IMR-90 (cell line): ENCODE measurements around the gene FCHSD2. TPM values are rescaled to one million over a fixed set of nuclear protein-coding genes. Genes with fewer than 3 reads are reported as not detected.

Experiments used
- ATAC-seq: fragments of 200-7000 bp; cut with Tn5 transposase; 2 replicates; pipeline ENCODE4 v1.9.1; 2020; ENCODE audit warnings: low read depth, mild to moderate bottlenecking, moderate library complexity
- BruUV-seq: library from RNA; stranded (reverse); fragments of 400-500 nt; replicated peaks from 2 replicates; lab custom pipeline; 2021; lab: Mats Ljungman, UMichigan
- CTCF ChIA-PET: fragments of 300-600 bp; formaldehyde crosslinking; extraction: SDS; loops from one replicate; lab custom pipeline; 2021; ENCODE audit warnings: antibody characterized with exemption; lab: Yijun Ruan, JAX
- POLR2A ChIA-PET: fragments of 300-600 bp; sonication (Branson Sonifier 250); formaldehyde crosslinking; loops from one replicate; lab custom pipeline; 2022; ENCODE audit warnings: antibody characterized with exemption; ENCODE audit not compliant: unreplicated experiment; lab: Charles Lee
- DNase-seq: peaks from one replicate; pipeline ENCODE4 v3.0.0; 2013
- H2AFZ ChIP-seq: replicated peaks from 2 replicates; pipeline ENCODE3; 2013; ENCODE audit warnings: low read length, mild to moderate bottlenecking; ENCODE audit not compliant: poor library complexity
- H2AK5ac ChIP-seq: 2 replicates; pipeline ENCODE4 v1.6.1; 2013; ENCODE audit warnings: low read depth, low read length, inconsistent platforms
- H2AK9ac ChIP-seq: replicated peaks from 2 replicates; pipeline ENCODE3; 2013; ENCODE audit warnings: mild to moderate bottlenecking, low read depth, low read length, moderate library complexity; ENCODE audit not compliant: poor library complexity
- H2BK120ac ChIP-seq: 2 replicates; pipeline ENCODE4 v1.6.1; 2013; ENCODE audit warnings: low read depth, low read length, inconsistent platforms
- H2BK15ac ChIP-seq: 3 replicates; pipeline ENCODE4 v1.6.1; 2013; ENCODE audit warnings: low read depth, low read length, inconsistent platforms
- H2BK20ac ChIP-seq: 2 replicates; pipeline ENCODE4 v1.6.1; 2013; ENCODE audit warnings: low read depth, mild to moderate bottlenecking, inconsistent platforms, low read length, moderate library complexity
- H2BK5ac ChIP-seq: 2 replicates; pipeline ENCODE4 v1.6.1; 2013; ENCODE audit warnings: mild to moderate bottlenecking, low read depth, low read length, inconsistent platforms; ENCODE audit not compliant: poor library complexity, severe bottlenecking
- H3K14ac ChIP-seq: replicated peaks from 2 replicates; pipeline ENCODE4 v1.6.1; 2013; ENCODE audit warnings: low read depth, low read length, inconsistent platforms
- H3K18ac ChIP-seq: 2 replicates; pipeline ENCODE4 v1.6.1; 2013; ENCODE audit warnings: low read depth, low read length, control low read depth
- H3K23ac ChIP-seq: 2 replicates; pipeline ENCODE4 v1.6.1; 2013; ENCODE audit warnings: low read depth, low read length, inconsistent platforms
- H3K27ac ChIP-seq: 2 replicates; pipeline ENCODE4 v1.5.1; 2013; ENCODE audit warnings: mild to moderate bottlenecking, control low read depth, low read length; ENCODE audit not compliant: insufficient read depth
- H3K27me3 ChIP-seq: 2 replicates; pipeline ENCODE4 v1.6.1; 2013; ENCODE audit warnings: low read length; ENCODE audit not compliant: control insufficient read depth, insufficient read depth
- H3K36me3 ChIP-seq: 2 replicates; pipeline ENCODE4 v1.6.1; 2013; ENCODE audit warnings: low read length, mixed read lengths; ENCODE audit not compliant: control insufficient read depth, insufficient read depth
- H3K4ac ChIP-seq: 2 replicates; pipeline ENCODE4 v1.6.1; 2013; ENCODE audit warnings: low read depth, low read length, inconsistent platforms
- H3K4me1 ChIP-seq: 2 replicates; pipeline ENCODE4 v1.6.1; 2013; ENCODE audit warnings: low read length, mixed read lengths; ENCODE audit not compliant: control insufficient read depth, insufficient read depth
- H3K4me2 ChIP-seq: 2 replicates; pipeline ENCODE4 v1.6.1; 2013; ENCODE audit warnings: low read depth, mild to moderate bottlenecking, control low read depth, low read length, moderate library complexity
- H3K4me3 ChIP-seq: 2 replicates; pipeline ENCODE4 v1.5.1; 2013; ENCODE audit warnings: low read depth, mild to moderate bottlenecking, control low read depth, low read length, moderate library complexity; ENCODE audit not compliant: insufficient read depth
- H3K56ac ChIP-seq: 2 replicates; pipeline ENCODE4 v1.6.1; 2013; ENCODE audit warnings: low read length, inconsistent platforms; ENCODE audit not compliant: insufficient read depth; ENCODE audit errors: extremely low read depth
- H3K79me1 ChIP-seq, 2 experiments: 2 replicates each; pipeline ENCODE4 v1.6.1; 2013; ENCODE audit warnings: low read length in 2 of 2, inconsistent platforms in 1 of 2, low read depth in 1 of 2
- H3K9ac ChIP-seq: 2 replicates; pipeline ENCODE4 v1.6.1; 2013; ENCODE audit warnings: low read depth, low read length, control low read depth
- H3K9me1 ChIP-seq: 2 replicates; pipeline ENCODE4 v1.6.1; 2013; ENCODE audit warnings: low read length, inconsistent platforms; ENCODE audit not compliant: insufficient read depth
- H3K9me3 ChIP-seq: 2 replicates; pipeline ENCODE4 v1.6.1; 2013; ENCODE audit warnings: low read length; ENCODE audit not compliant: control insufficient read depth, insufficient read depth
- H4K20me1 ChIP-seq: 2 replicates; pipeline ENCODE4 v1.6.1; 2013; ENCODE audit warnings: low read length, inconsistent platforms; ENCODE audit not compliant: insufficient read depth
- H4K5ac ChIP-seq: 2 replicates; pipeline ENCODE4 v1.6.1; 2013; ENCODE audit warnings: mild to moderate bottlenecking, low read depth, low read length, control low read depth
- H4K8ac ChIP-seq, 2 experiments: 2 replicates each; pipeline ENCODE4 v1.6.1; 2013; ENCODE audit warnings: low read depth in 2 of 2, low read length in 2 of 2, control low read depth in 1 of 2, inconsistent platforms in 1 of 2
- H4K91ac ChIP-seq: 2 replicates; pipeline ENCODE4 v1.6.1; 2013; ENCODE audit warnings: low read depth, low read length, inconsistent platforms; ENCODE audit not compliant: insufficient read depth
- BHLHE40 ChIP-seq: fragments of 150-350 bp; IDR thresholded peaks from 2 replicates; pipeline ENCODE4 v1.6.1; 2016; ENCODE audit warnings: mild to moderate bottlenecking, low read depth, low read length
- CHD1 ChIP-seq: IDR thresholded peaks from 2 replicates; pipeline ENCODE4 v1.6.1; 2012; ENCODE audit warnings: low read depth, low read length, improper control_type of control experiment
- FOS ChIP-seq: fragments of 150-350 bp; IDR thresholded peaks from 2 replicates; pipeline ENCODE4 v1.6.1; 2016; ENCODE audit warnings: low read depth, low read length
- MAFK ChIP-seq: IDR thresholded peaks from 2 replicates; pipeline ENCODE4 v1.6.1; 2012; ENCODE audit warnings: low read depth, low read length, improper control_type of control experiment
- MAZ ChIP-seq: IDR thresholded peaks from 2 replicates; pipeline ENCODE4 v1.6.1; 2012; ENCODE audit warnings: low read depth, mild to moderate bottlenecking, low read length, improper control_type of control experiment, moderate library complexity, borderline replicate concordance
- MXI1 ChIP-seq: IDR thresholded peaks from 2 replicates; pipeline ENCODE4 v1.6.1; 2012; ENCODE audit warnings: low read depth, mild to moderate bottlenecking, low read length, moderate library complexity, borderline replicate concordance
- NFE2L2 ChIP-seq: fragments of 150-350 bp; IDR thresholded peaks from 2 replicates; pipeline ENCODE4 v1.6.1; 2016; ENCODE audit warnings: low read depth, mild to moderate bottlenecking, low read length
- POLR2A ChIP-seq: IDR thresholded peaks from 2 replicates; pipeline ENCODE4 v1.6.1; 2012; ENCODE audit warnings: mild to moderate bottlenecking, low read depth, low read length
- RAD21 ChIP-seq: IDR thresholded peaks from 2 replicates; pipeline ENCODE4 v1.6.1; 2012; ENCODE audit warnings: low read length, improper control_type of control experiment
- RCOR1 ChIP-seq: IDR thresholded peaks from 2 replicates; pipeline ENCODE4 v1.6.1; 2012; ENCODE audit warnings: mild to moderate bottlenecking, low read length, improper control_type of control experiment; ENCODE audit not compliant: insufficient replicate concordance
- RFX5 ChIP-seq: IDR thresholded peaks from 2 replicates; pipeline ENCODE4 v1.8.0; 2012; ENCODE audit warnings: low read depth, mild to moderate bottlenecking, low read length, moderate library complexity
- SMC3 ChIP-seq: fragments of 150-350 bp; IDR thresholded peaks from 2 replicates; pipeline ENCODE4 v1.6.1; 2016; ENCODE audit warnings: low read depth, mild to moderate bottlenecking, antibody characterized with exemption, low read length, moderate library complexity
- WGBS, 2 experiments: methylation state at CpG; one replicate each; pipeline versions ENCODE4 v1.1.5 to v1.1.7; 2013; ENCODE audit warnings: missing lambda C conversion rate in 2 of 2; ENCODE audit not compliant: insufficient read length in 1 of 2; ENCODE audit errors: extremely low coverage in 2 of 2; 5-methylcytosine and 5-hydroxymethylcytosine counted together
- dilution Hi-C: fragments of 300-500 bp; cut with HindIII; formaldehyde crosslinking; loops from one replicate; pipeline ENCODE4 v1.14.3; 2018; ENCODE audit warnings: low sequenced_read_pairs; ENCODE audit not compliant: unreplicated experiment
- in situ Hi-C: fragments of 300-500 bp; cut with MboI; formaldehyde crosslinking; loops from 3 replicates; pipeline ENCODE4 v1.14.3; 2019; ENCODE audit warnings: low sequenced_read_pairs, inconsistent platforms, mixed read lengths
- intact Hi-C: fragments of 100-400 bp; cut with micrococcal nuclease; formaldehyde crosslinking; loops from 2 replicates; pipeline ENCODE4 v1.10.0; 2022
- polyA plus RNA-seq, 3 experiments: library from polyadenylated mRNA; depleted of rRNA; stranded (reverse); fragments of >200 nt; gene quantifications; 2 replicates each; pipeline ENCODE4 v1.2.3, GENCODE V29; 2012; ENCODE audit warnings: low replicate concordance in 1 of 3
- total RNA-seq: library from RNA; depleted of rRNA; stranded (reverse); fragments of >200 nt; gene quantifications from 2 replicates; pipeline ENCODE4 v1.2.3, GENCODE V29; 2012
- TF ChIP-seq, protein P1 (sequence below): fragments of 150-350 bp; IDR thresholded peaks from 2 replicates; pipeline ENCODE4 v1.6.1; 2016; ENCODE audit warnings: low read depth, mild to moderate bottlenecking, low read length, moderate library complexity, borderline replicate concordance
- TF ChIP-seq, protein P2 (sequence below): conservative IDR thresholded peaks from 2 replicates; pipeline ENCODE4 v1.5.1; 2012; ENCODE audit warnings: mild to moderate bottlenecking, low read depth, low read length, improper control_type of control experiment
- TF ChIP-seq, protein P3 (sequence below): fragments of 150-350 bp; IDR thresholded peaks from 2 replicates; pipeline ENCODE4 v1.6.1; 2017; ENCODE audit warnings: mild to moderate bottlenecking, antibody characterized with exemption, low read length, low read depth

Gene FCHSD2
- total and polyA plus RNA-seq, 2 of the 4 experiments (the other 2 are of a cell fraction): 5.9 to 18.7 TPM

GRCh38 chr11:73189723-73190556, 47.8 kb upstream of the FCHSD2 start:
- no peak overlapping the region for H3K56ac ChIP-seq
- no peaks in the 10 kb centered on the region for H4K20me1 ChIP-seq
- dilution Hi-C loops: no loop called here
- H3K4ac ChIP-seq: no peak overlapping the region
- H3K4me2 ChIP-seq: no peak overlapping the region
- H3K9me1 ChIP-seq: peaks cover 17% of the 10 kb centered on the region
- ChIA-PET POLR2A (no interaction called here), CTCF (interaction anchor here (0.7 kb wide), 1 partner anchor 10 kb away, joined by 3 read pairs; no protein-coding TSS in a partner anchor)
- H2BK15ac ChIP-seq: no peak overlapping the region
- ATAC-seq: no peak
- no peak overlapping the region for H3K14ac ChIP-seq
- no peak overlapping the region for H3K27ac ChIP-seq
- peaks cover 5% of the 10 kb centered on the region; the same call in 1 of the 2 replicates for H3K27me3 ChIP-seq
- no peak overlapping the region for H2AK9ac ChIP-seq
- WGBS, 2 experiments: 45% methylated on average over 2 of the region's 5 CpGs; no CpG with 5 or more reads in 1 of the 2 experiments
- H3K9me3 ChIP-seq: no peaks in the 10 kb centered on the region
- no peaks in the 10 kb centered on the region for H3K36me3 ChIP-seq
- BruUV-seq: no TSS peak
- H2BK20ac ChIP-seq: no peak overlapping the region
- H3K4me3 ChIP-seq: no peak overlapping the region
- H3K18ac ChIP-seq: no peak overlapping the region
- peaks cover 7% of the 10 kb centered on the region for H3K4me1 ChIP-seq
- no peak overlapping the region for H4K8ac ChIP-seq
- H3K9ac ChIP-seq: no peak overlapping the region
- in situ Hi-C loops: loop anchor here (5.0 kb wide), 1 partner anchor 97 kb away; no protein-coding TSS in a partner anchor
- H2BK5ac ChIP-seq: no peak overlapping the region
- H3K23ac ChIP-seq: no peak overlapping the region
- DNase-seq: no peak
- intact Hi-C loops: no loop called here
- H2BK120ac ChIP-seq: no peak overlapping the region
- no peaks in the 10 kb centered on the region for H3K79me1 ChIP-seq
- no peak overlapping the region for H4K5ac ChIP-seq
- H2AFZ ChIP-seq: peak overlapping the region; percentile 56
- H4K91ac ChIP-seq: no peak overlapping the region
- no peak overlapping the region for H2AK5ac ChIP-seq
- TF ChIP-seq NFE2L2: no peak
- TF ChIP-seq RCOR1: no peak
- no peak for TF ChIP-seq SMC3
- TF ChIP-seq, protein P1, sequence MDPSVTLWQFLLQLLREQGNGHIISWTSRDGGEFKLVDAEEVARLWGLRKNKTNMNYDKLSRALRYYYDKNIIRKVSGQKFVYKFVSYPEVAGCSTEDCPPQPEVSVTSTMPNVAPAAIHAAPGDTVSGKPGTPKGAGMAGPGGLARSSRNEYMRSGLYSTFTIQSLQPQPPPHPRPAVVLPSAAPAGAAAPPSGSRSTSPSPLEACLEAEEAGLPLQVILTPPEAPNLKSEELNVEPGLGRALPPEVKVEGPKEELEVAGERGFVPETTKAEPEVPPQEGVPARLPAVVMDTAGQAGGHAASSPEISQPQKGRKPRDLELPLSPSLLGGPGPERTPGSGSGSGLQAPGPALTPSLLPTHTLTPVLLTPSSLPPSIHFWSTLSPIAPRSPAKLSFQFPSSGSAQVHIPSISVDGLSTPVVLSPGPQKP: no peak
- no peak for TF ChIP-seq POLR2A
- TF ChIP-seq, protein P2, sequence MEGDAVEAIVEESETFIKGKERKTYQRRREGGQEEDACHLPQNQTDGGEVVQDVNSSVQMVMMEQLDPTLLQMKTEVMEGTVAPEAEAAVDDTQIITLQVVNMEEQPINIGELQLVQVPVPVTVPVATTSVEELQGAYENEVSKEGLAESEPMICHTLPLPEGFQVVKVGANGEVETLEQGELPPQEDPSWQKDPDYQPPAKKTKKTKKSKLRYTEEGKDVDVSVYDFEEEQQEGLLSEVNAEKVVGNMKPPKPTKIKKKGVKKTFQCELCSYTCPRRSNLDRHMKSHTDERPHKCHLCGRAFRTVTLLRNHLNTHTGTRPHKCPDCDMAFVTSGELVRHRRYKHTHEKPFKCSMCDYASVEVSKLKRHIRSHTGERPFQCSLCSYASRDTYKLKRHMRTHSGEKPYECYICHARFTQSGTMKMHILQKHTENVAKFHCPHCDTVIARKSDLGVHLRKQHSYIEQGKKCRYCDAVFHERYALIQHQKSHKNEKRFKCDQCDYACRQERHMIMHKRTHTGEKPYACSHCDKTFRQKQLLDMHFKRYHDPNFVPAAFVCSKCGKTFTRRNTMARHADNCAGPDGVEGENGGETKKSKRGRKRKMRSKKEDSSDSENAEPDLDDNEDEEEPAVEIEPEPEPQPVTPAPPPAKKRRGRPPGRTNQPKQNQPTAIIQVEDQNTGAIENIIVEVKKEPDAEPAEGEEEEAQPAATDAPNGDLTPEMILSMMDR: no peak
- TF ChIP-seq MXI1: no peak
- no peak for TF ChIP-seq RAD21
- no peak for TF ChIP-seq MAZ
- TF ChIP-seq CHD1: no peak
- no peak for TF ChIP-seq MAFK
- TF ChIP-seq, protein P3, sequence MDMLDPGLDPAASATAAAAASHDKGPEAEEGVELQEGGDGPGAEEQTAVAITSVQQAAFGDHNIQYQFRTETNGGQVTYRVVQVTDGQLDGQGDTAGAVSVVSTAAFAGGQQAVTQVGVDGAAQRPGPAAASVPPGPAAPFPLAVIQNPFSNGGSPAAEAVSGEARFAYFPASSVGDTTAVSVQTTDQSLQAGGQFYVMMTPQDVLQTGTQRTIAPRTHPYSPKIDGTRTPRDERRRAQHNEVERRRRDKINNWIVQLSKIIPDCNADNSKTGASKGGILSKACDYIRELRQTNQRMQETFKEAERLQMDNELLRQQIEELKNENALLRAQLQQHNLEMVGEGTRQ: no peak
- TF ChIP-seq RFX5: no peak
- no peak for TF ChIP-seq FOS
- TF ChIP-seq BHLHE40: no peak
